SU-DHL-6 (cell line): ENCODE data around the gene TNNI2.

Source experiments
- H2AFZ ChIP-seq: fragments of 200-600 bp; sonication (generic); 2 replicates; pipeline ENCODE4 v1.6.1; 2014; ENCODE audit warnings: low read depth, mild to moderate bottlenecking, moderate library complexity, mixed read lengths, antibody characterized with exemption, low read length; ENCODE audit not compliant: severe bottlenecking
- H3F3A ChIP-seq: fragments of 200-600 bp; shearing (Covaris generic); 2 replicates; pipeline ENCODE4 v1.6.0; 2016; ENCODE audit warnings: antibody characterized with exemption, mild to moderate bottlenecking; ENCODE audit not compliant: insufficient read depth
- H3K27ac ChIP-seq: fragments of 200-600 bp; sonication (generic); 2 replicates; pipeline ENCODE4 v1.5.1; 2016; ENCODE audit warnings: low read depth, mild to moderate bottlenecking, low read length, moderate library complexity, mixed read lengths
- H3K27me3 ChIP-seq: fragments of 200-600 bp; sonication (generic), shearing (Covaris generic); 2 replicates; pipeline ENCODE4 v1.6.0; 2014; ENCODE audit warnings: mild to moderate bottlenecking, low read length
- H3K36me3 ChIP-seq: fragments of 200-600 bp; sonication (generic); 2 replicates; pipeline ENCODE4 v1.6.1; 2014; ENCODE audit warnings: mild to moderate bottlenecking, low read length, mixed read lengths
- H3K4me2 ChIP-seq: fragments of 300-600, 200-600 bp; shearing (Covaris generic), sonication (generic); 2 replicates; pipeline ENCODE4 v1.6.0; 2014; ENCODE audit warnings: low read length, low read depth, mild to moderate bottlenecking; ENCODE audit not compliant: poor library complexity, severe bottlenecking
- H3K4me3 ChIP-seq: fragments of 200-600 bp; sonication (generic); 2 replicates; pipeline ENCODE4 v1.5.1; 2014; ENCODE audit warnings: antibody characterized with exemption, low read length, mild to moderate bottlenecking, mixed read lengths; ENCODE audit not compliant: insufficient read depth, poor library complexity, severe bottlenecking
- H3K79me2 ChIP-seq: fragments of 200-600 bp; sonication (generic); 2 replicates; pipeline ENCODE4 v1.6.1; 2014; ENCODE audit warnings: mild to moderate bottlenecking, low read length, moderate library complexity; ENCODE audit not compliant: insufficient read depth
- H3K9ac ChIP-seq: fragments of 200-600 bp; sonication (generic); 2 replicates; pipeline ENCODE4 v1.7.0; 2014; ENCODE audit warnings: mild to moderate bottlenecking, low read length
- H3K9me2 ChIP-seq: fragments of 200-600 bp; sonication (generic); replicated peaks from 2 replicates; pipeline ENCODE4 v1.6.1; 2014; ENCODE audit warnings: low read length; ENCODE audit not compliant: insufficient read depth
- H3K9me3 ChIP-seq: fragments of 200-600 bp; sonication (generic); 2 replicates; pipeline ENCODE4 v1.6.1; 2014; ENCODE audit warnings: low read length, mixed read lengths; ENCODE audit not compliant: insufficient read depth
- H4K20me1 ChIP-seq: fragments of 200-600 bp; sonication (generic); 2 replicates; pipeline ENCODE4 v1.6.1; 2014; ENCODE audit warnings: low read depth, mild to moderate bottlenecking, antibody characterized with exemption, low read length, moderate library complexity, mixed read lengths
- EZH2phosphoT487 ChIP-seq: fragments of 200-600 bp; sonication (generic), shearing (Covaris generic); conservative IDR thresholded peaks from 2 replicates; pipeline ENCODE4 v1.6.1; 2018; ENCODE audit warnings: mild to moderate bottlenecking, antibody characterized with exemption, low read length, moderate library complexity, mixed read lengths
- TF ChIP-seq, protein P1 (sequence below): fragments of 200-600 bp; sonication (generic); IDR thresholded peaks from one replicate; pipeline ENCODE4 v1.5.1; 2017; ENCODE audit warnings: antibody characterized with exemption, mild to moderate bottlenecking, low read length, moderate library complexity; ENCODE audit not compliant: insufficient read depth, poor library complexity, severe bottlenecking

The TNNI2 gene

DNA sequence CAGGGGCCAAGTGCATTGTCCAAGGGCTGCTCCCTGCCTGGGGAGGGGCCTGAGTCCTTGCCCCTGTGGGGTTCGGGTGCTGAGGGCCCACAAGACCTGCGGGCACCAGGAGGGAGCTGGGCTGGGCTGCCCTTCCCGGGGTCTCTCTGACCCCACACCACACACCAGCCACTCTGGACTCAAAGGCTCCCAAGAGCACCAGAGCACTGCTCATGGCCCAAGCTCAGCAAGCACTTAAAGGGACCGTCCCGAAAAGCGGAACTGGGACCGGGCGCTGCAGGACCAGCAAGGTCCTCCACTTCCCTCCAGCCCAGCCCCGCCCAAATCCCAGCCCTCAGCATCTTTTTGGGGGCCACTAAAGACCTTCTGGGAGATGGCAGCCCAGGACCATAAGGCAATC, 19.4 kb downstream of the TNNI2 start:
- Histone ChIP-seq H2AFZ (no peak overlapping the region), H3K79me2 (peaks cover 35% of the 10 kb centered on the region), H3K9me2 (no peaks in the 10 kb centered on the region), H3K27ac (no peak overlapping the region), H3K36me3 (no peaks in the 10 kb centered on the region), H3K4me3 (no peak overlapping the region), H3F3A (no peaks in the 10 kb centered on the region), H3K4me2 (no peak overlapping the region), H3K27me3 (no peaks in the 10 kb centered on the region), H4K20me1 (peaks cover 22% of the 10 kb centered on the region; the same call in 1 of the 2 replicates), H3K9ac (no peak overlapping the region), H3K9me3 (no peaks in the 10 kb centered on the region)
- TF ChIP-seq, protein P1, sequence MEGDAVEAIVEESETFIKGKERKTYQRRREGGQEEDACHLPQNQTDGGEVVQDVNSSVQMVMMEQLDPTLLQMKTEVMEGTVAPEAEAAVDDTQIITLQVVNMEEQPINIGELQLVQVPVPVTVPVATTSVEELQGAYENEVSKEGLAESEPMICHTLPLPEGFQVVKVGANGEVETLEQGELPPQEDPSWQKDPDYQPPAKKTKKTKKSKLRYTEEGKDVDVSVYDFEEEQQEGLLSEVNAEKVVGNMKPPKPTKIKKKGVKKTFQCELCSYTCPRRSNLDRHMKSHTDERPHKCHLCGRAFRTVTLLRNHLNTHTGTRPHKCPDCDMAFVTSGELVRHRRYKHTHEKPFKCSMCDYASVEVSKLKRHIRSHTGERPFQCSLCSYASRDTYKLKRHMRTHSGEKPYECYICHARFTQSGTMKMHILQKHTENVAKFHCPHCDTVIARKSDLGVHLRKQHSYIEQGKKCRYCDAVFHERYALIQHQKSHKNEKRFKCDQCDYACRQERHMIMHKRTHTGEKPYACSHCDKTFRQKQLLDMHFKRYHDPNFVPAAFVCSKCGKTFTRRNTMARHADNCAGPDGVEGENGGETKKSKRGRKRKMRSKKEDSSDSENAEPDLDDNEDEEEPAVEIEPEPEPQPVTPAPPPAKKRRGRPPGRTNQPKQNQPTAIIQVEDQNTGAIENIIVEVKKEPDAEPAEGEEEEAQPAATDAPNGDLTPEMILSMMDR = no peak
- TF ChIP-seq EZH2phosphoT487 = no peak

DNA sequence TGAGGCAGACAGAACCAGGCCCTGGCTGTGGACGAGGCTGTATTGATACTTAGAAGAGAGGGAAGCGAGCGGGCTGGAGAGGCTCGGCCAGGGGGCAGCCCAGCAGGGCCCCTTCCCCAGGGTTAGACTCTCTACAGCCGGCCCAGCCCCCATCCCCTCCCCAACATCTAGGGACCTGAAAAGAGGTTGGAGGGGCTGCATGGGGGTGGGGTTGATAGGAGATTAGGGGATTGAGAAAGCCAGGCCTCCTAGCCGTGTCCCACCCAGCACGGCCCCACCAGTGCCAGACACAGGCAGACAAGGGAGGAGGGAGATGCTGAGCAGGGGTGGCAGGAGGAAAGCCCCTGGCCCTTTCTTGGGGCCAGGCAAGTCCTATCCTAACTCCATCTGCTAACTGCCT, 19.8 kb downstream of the TNNI2 start:
- no peak overlapping the region for H3K4me3 ChIP-seq
- peaks cover 30% of the 10 kb centered on the region for H3K79me2 ChIP-seq
- H3K36me3 ChIP-seq = no peaks in the 10 kb centered on the region
- H3F3A ChIP-seq = no peaks in the 10 kb centered on the region
- no peaks in the 10 kb centered on the region for H3K9me2 ChIP-seq
- H3K27me3 ChIP-seq = no peaks in the 10 kb centered on the region
- no peak overlapping the region for H2AFZ ChIP-seq
- H4K20me1 ChIP-seq = peaks cover 22% of the 10 kb centered on the region; the same call in 1 of the 2 replicates
- TF ChIP-seq, protein P1 = no peak
- TF ChIP-seq EZH2phosphoT487 = no peak
- H3K4me2 ChIP-seq = no peak overlapping the region
- H3K9me3 ChIP-seq = no peaks in the 10 kb centered on the region
- no peak overlapping the region for H3K9ac ChIP-seq
- no peak overlapping the region for H3K27ac ChIP-seq

DNA sequence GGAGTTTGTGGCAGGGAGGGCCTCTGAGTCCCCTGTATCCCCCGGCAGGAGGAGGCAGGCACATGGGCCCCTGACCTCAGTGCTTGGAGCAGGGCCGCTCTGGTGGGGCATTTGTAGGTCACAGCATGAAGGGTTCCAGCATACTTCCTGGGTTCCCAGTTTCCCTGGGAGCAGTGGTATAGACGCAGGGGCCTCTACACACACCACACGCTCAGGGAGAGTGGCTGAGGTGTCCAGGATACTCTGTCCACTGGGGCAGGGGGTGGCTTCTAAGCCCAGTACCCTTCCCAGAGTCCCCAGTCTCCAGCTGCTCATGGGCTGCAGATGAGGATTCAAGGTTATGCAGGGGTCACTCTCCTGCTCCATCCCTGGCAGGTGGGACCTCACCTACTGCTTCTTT, 20.2 kb downstream of the TNNI2 start:
- peaks cover 26% of the 10 kb centered on the region; the same call in 1 of the 2 replicates for H3K79me2 ChIP-seq
- no peak overlapping the region for H2AFZ ChIP-seq
- H3K9me2 ChIP-seq = no peaks in the 10 kb centered on the region
- TF ChIP-seq, protein P1 = no peak
- TF ChIP-seq EZH2phosphoT487 = no peak
- no peak overlapping the region for H3K27ac ChIP-seq
- peaks cover 22% of the 10 kb centered on the region; the same call in 1 of the 2 replicates for H4K20me1 ChIP-seq
- no peaks in the 10 kb centered on the region for H3F3A ChIP-seq
- H3K9me3 ChIP-seq = no peaks in the 10 kb centered on the region
- H3K9ac ChIP-seq = no peak overlapping the region
- no peaks in the 10 kb centered on the region for H3K36me3 ChIP-seq
- H3K27me3 ChIP-seq = no peaks in the 10 kb centered on the region
- no peak overlapping the region for H3K4me3 ChIP-seq
- H3K4me2 ChIP-seq = no peak overlapping the region
